Measurements from ENCODE around the gene CXCL11.

DNA sequence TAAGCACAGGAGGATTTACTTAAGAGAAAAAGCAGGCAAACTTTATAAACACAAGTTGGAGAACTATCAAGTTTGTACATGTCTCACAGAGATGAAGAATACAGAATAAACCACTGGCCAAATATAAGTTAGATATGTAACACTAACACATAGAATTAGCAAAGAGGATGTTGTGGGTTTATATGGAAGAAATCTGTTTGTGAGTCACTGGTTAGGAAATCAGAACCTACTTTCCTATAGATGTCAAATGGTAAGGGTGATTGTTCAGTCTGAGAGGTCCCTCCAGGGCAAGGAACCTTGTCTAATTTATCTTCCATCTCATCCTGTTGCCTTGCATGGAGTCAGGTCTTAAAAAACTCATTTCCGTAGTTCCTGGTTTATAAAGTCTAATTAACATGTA, 23.9 kb upstream of the CXCL11 start:
- TF ChIP-seq POLR2A (IDR thresholded peaks at IDR 0.05; ENCODE audit: low read depth, low read length) (no peak), POLR2AphosphoS5 (IDR thresholded peaks at IDR 0.05; ENCODE audit: low read depth, low read length) (no peak), TAF1 (IDR thresholded peaks at IDR 0.05; ENCODE audit: low read depth, low read length) (no peak)
